NCI-H748 (cell line): ENCODE data around the gene ITGAE.

ENCODE experiments used
- DNase-seq: peaks from one replicate; lab custom pipeline; 2025; ENCODE audit not compliant: unreplicated experiment; lab: John Stamatoyannopoulos, UW

The ITGAE gene

DNA sequence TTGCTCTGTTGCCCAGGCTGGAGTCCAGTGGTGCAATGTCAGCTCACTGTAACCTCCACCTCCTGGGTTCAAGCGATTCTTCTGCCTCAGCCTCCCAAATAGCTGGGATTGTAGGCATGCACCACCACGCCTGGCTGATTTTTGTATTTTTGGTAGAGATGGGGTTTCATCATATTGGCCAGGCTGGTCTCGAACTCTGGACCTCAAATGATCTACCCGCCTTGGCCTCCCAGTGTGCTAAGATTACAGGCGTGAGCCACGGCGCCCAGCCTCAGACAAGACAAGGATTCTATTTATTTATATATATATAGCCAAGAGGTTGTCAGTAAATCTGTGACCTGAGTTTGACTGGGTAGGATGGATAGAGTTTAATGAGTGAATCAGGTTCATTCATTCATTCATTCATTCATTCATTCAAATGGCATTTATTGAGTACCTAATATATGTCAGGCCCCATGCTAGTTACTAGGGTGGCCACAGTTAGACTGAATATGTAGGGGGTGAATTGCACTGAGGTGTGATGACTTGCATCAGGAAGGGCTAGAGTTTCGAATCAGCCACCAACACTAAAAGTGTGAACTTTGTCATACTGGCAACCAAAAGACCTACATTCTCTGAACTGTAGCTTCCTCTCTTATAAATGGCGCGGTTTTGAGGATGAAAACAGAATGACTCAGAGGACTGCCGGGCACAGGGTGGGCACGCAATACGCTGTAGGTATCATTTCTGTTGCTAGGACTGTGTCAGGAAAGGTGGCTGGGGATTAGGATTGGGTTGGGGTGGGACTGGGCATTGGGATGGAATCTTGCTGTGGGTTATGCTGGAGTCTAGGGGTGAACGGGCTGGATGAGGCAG, 37.8 kb downstream of the ITGAE start:
- DNase-seq: no peak

DNA sequence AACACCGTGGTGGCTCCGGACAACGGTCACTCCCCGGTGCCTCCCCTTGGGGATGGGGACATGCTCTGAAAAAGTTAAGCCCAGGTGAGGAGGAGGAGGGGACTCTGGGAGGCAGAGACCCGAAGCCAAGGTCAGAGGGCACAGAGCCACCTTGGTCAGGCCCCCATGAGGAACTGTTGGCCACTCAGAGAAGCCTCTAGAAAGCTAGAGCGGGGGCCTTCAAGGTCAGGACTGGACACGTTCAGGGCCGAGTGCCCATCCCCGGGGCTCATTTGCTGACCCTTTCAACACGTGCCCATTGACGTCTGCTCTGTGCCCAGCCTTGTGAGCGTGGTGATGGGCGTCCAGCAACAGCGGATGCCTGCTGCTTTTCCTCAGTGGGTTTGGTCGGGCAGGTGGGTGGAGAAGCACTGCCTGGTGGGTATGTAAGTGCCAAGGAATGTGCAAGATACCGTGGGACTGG, 39.0 kb downstream of the ITGAE start:
- no peak for DNase-seq

DNA sequence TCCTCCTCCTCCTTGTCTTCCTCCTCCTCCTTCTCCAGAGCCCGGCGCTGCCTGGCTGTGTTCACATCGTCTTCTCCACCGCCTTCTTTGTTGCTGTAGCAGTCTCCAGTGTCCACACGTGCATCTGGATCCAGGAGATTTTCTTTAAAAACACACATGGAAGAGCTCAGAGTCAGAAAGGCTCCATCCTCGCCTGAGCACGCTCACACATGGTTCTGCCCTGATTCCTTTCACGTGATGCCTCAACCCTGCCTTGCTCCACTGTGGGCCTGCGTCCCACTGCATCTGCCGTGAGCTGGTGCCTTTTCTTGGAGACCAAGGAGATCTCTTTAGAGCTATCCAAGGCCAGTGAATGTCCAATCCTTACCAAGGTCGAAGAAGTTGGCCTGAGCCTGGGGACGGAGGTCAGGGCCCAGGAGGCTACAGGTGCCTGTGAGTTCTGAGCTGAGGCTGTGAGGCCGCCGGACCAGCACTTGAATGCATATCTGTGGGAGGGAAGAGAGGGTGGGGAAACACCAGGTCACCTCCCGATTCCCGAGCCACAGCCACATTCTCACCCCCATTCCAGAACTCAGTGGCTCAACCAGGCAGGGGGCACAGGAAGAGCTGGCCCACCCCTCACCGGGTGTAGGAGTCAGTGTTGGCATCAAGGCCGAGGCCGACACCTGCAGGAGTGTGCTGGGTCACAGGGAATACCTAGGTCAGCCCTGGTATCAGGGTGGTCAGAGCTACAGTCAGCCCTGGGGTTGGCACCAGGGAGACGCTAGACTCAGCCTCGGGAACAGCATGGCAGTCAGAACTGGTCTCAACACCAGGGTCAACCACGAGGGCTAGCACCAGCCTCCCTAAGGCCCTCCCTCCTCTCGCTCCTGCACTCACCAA, 39.7 kb downstream of the ITGAE start:
- no peak for DNase-seq

DNA sequence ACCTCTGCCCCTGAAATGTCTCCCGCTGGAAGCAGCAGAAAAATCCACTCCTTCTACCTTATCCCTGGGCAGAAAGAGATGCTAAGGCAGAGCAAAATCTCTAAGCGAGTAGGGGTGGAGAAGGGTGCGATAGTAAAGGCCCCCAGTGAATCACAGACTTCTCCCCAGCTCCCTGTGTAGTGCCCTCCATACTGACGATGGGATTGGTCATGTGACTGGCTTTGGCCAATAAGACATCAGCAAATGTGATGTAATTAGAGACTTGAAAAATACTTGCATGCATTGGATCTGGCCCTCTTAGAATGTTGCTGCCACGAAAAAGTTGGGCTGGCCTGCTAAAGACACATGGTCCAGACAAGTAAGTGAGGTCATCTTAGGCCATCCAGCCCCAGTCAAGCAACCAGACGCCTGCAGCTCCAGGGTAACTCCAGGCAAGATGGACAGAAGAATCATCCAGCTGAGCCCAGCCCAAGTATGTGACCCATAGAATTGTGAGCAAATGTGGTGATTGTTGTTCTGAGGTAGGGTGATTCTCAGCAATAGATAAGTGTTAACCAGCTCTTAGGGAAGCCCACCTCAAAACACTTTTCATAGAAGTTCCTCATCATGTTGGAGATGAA, 41.3 kb downstream of the ITGAE start:
- DNase-seq: no peak

- DNase-seq: peak; percentile 40
These were observed 45.5 kb downstream of the ITGAE start for GRCh38 chr17:3755335-3756030.

DNA sequence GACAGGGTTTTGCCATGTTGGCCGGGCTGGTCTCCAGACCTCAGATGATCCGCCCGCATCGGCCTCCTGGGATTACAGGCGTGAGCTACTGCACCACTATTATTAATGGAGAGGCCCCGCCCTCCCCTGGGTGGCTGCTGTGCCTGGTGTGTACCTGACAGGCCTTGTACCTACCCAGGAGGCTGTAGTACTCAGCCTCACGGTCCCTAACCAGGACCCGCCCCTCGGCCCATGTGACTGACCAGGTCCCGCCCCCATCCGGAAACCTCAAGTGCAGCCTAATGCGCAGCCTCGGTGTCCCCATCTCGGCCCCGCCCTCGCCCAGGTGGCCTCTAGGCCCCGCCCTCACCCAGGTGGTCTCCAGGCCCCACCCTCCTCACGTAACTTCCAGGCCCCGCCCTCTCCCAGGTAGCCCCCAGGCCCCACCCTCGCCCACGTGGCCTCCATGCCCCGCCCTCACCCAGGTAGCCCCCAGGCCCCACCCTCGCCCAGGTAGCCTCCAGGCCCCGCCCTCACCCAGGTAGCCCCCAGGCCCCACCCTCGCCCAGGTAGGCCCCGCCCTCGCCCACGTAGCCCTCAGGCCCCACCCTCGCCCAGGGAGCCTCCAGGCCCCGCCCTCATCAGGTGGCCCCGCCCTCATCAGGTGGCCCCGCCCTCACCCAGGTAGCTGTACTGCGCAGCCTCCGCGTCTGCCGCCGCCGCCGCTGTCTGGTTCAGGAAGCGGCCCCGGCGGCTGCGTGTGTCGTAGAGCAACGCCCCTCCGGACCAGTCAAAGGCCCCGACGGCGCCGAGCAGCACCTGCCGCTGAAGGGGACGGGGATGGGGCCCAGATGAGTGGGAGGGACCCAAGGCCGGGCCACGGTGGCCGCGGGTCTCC, 46.3 kb downstream of the ITGAE start:
- DNase-seq: peak; percentile 99

DNA sequence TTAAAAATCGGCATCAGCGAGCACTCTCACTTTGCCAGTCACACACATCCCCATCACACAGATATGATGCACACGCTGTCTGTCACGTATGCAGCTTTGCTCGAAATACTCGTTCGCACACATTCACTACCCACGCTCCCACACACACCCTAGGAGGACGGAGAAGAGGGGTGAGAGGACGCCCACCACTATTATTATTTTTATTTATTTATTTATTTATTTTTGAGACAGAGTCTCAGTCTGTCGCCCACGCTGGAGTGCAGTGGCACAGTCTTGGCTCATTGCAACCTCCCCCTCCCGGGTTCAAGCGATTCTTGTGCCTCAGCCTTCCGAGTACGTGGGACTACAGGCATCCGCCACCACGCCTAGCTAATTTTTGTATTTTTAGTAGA, 46.9 kb downstream of the ITGAE start:
- no peak for DNase-seq

DNA sequence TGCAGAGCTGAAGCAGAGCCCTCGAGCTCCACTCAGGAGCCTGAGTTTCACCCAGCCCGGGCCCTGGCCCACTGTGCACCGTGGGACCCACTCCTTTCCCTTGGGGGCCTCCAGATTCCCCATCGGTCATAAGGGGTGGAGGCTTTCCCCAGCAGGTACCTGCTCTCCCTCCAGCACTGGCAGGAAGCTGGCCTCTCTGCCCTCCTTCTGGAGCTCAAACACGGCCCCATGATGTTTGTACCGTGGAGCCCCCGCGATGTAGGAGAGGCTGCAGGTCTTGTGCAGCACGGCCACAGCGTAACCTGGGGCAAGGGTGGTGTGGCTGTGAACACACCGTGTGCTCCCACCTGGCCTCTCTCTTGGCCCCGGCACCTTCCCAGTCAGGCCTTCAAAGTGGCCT, 47.4 kb downstream of the ITGAE start:
- no peak for DNase-seq

DNA sequence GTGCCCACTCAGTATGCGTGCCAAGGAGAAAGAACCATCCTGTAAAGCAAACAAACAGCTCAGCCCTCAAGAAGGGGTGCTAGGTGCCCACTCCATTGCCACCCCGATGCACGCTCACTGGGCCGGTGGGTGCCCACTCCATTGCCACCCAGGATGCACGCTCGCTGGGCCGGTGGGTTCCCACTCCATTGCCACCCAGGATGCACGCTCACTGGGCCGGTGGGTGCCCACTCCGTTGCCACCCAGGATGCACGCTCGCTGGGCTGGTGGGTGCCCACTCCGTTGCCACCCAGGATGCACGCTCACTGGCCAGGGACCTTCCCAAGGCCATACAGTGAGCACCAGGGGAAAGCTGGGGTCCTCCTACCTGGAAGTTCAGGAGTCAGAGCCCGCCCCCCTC, 49.2 kb downstream of the ITGAE start:
- DNase-seq: no peak

DNA sequence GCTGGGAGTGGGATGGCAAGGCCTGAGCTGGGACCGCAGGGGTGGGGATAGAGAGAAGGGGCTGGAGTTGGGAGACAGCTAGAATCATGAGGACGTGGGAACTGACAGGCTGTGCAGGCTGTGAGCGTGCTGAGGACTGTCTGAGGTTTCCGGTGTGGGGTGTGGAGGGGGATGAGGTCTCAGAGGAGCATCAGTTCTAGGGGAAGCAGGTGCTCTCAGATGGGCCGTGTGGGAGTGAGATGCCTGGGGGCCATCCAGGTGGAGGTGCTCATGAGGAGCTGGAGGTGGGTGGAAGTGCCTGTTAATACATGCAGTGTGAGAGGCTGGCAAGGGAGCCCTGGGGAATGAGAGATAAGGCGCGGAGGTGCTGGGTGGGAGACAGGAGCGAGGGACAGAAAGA, 50.1 kb downstream of the ITGAE start:
- DNase-seq: no peak

- no peak for DNase-seq
These were observed 50.7 kb downstream of the ITGAE start for GRCh38 chr17:3750296-3750695.

DNA sequence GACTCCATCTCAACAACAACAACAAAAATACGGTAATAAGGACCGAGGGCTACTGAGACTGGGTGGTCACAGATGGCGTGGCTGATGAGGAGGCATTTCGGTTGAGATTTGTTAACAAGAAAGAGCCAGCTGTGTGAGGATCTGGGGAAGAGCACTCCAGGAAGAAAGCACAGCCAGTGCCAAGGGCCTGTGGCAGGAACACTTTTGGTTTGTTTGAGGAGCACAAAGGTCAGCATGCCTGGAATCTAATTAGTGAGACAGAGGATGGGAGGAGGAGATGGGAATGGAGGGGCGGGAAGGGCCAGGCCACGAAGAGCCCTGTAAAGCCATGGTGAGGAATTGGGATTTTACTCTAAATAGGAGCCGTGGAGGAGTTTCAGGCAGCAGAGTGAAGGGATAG, 52.4 kb downstream of the ITGAE start:
- no peak for DNase-seq

DNA sequence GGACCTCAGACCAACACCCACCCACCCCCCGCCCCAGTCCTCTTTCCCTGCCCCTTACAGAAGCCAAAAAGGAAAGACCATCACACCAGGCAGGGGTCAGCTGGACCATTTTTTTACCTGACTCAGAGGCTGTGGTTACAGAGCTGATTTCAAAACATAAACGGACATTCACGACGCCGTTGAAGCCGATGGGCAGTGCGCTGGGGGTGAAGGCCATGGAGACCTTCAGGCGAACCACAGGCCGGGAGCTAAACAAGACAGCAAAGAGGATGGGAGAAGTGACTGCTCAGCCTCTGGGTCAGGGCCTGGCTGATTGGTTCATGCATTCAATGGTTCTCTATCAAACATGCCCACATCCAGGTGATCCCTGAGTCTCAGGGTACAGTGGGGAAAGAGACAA, 53.2 kb downstream of the ITGAE start:
- no peak for DNase-seq

- DNase-seq: no peak
These were observed 55.9 kb downstream of the ITGAE start for GRCh38 chr17:3745071-3745470.

GRCh38 chr17:3744014-3744413, 57.0 kb downstream of the ITGAE start:
- no peak for DNase-seq

DNA sequence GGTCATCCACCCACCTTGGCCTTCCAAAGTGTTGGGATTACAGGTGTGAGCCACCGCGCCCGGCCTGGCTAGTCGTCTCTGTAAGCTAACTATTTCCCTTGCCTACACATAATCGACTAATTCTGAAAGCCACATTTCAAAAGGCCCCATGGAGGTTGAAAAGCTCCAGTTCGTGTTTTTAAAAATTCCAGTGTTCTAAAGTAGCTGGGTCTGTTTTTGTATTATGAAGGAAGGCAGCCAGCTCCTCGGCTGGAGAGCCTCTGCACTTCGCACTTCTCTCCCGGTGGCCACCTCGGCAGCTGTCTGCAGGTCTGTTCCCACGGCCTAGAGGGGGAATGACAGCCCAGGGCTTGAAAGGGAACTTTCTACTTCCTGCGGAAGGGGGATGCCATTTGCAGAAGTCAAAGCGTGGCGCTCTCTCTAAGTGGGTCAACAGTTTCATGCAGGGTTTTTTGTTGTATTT, 60.3 kb downstream of the ITGAE start:
- DNase-seq: no peak

GRCh38 chr17:3739422-3740124, 61.4 kb downstream of the ITGAE start:
- DNase-seq: no peak

- DNase-seq: peak; percentile 60
These were observed 62.3 kb downstream of the ITGAE start for GRCh38 chr17:3738562-3739295.

DNA sequence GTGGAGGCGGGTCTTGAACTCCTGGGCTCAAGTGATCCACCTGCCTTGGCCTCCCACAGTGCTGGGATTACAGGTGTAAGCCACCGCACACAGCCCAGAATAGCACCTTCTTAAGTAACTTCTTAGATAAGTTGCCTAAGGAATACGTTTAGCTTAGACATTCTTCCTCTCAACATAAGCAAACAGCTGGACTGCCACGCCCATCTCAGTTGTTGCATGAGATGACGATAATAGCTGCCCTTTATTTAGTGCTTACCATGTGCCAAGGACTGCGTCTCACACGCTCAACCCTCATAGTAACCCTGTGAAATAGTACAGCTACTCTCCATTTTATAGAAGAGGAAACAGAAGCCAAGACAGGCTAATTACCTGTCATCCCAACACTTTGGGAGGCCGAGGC, 65.5 kb downstream of the ITGAE start:
- no peak for DNase-seq
